NCI-H1417 treated with DMSO at 0.1 percent for 48 hours (cell line): ENCODE data around the gene CDKN2C.

Experiments
- DNase-seq: peaks from one replicate; lab custom pipeline; 2025; lab: John Stamatoyannopoulos, UW

CDKN2C gene

GRCh38 chr1:50964863-50965262, 5.2 kb upstream of the CDKN2C start:
- no peak for DNase-seq

DNA sequence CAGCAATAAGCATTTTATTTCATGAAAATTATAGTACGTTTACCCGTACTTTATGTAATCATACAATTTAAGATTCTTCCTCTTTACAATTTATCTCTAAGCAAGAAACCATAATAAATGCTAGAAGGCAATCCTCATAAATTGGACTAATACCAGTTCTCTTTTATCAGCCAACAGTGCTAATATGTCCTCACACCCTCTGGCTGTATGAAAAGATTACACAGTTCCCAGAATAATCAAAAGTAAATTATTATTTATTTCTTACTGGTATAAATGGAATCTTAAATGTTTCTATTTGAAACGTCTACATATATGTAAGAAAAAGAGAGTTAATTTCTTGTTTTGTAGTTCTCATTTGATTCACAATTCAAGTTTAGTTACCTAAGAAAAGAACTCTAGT, 3.1 kb upstream of the CDKN2C start:
- DNase-seq = no peak

DNA sequence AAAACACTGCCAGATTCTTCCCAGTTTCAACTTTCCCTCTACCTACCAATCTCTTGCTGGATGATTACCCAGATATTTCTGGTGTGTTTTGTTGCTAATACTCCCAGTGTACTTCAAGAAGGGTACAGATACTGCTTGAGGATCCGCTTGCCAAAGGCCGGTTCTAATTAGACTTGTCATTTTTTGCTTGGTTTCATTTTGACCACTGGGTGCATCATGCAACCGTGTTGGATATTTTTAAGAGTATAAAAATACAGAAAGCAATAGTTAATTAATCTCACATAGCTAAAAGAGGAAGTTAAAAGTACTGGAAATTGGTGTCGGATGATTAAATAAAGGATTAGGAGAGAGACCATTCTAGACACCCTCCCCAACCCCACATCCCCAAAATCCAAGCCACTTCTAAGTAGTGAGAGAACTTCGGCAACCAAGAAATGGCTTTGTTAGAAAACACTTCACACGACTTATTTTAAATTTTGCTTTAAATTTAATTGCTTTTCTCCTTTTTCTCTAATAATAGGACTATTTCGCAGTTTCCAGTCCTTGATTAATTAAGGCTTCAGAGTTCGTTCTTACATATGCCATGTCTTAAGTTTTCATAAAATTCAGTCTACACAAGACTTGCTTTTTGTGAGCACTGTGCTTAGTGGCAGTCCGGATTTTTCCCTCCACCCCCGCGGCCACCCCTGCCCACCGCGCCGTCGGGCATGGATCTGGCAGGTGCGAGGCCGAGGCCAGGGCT, 2.5 kb upstream of the CDKN2C start:
- no peak for DNase-seq

DNA sequence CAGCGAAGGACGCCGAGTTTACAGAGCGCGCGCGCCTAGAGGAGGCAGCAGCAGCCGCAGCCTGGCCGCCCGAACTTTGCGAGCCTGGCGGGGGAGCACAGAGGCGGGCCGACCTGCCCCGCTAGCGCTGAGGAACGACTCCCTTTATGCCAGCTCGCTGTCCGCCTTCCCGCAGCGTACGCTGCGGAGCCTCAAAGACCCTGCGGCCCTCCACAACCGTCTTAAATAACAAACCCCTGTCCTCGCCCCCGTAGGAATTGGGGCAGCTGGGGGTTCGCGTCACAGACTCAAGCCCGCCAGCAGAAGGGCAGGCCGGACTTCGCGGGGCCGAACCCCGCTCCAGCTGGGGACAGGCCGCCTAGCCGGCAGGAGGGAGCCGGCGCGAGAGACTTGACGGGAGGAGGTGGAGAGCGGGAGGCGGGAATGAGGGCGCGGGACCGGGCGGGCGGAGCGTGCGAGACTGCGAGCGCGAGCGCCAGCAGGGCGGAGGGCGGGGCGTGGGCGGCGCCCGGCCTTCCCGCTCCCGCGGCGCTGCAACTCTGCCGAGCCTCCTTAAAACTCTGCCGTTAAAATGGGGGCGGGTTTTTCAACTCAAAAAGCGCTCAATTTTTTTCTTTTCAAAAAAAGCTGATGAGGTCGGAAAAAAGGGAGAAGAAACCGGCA, 1.8 kb upstream of the CDKN2C start:
- DNase-seq = peak; percentile 79

DNA sequence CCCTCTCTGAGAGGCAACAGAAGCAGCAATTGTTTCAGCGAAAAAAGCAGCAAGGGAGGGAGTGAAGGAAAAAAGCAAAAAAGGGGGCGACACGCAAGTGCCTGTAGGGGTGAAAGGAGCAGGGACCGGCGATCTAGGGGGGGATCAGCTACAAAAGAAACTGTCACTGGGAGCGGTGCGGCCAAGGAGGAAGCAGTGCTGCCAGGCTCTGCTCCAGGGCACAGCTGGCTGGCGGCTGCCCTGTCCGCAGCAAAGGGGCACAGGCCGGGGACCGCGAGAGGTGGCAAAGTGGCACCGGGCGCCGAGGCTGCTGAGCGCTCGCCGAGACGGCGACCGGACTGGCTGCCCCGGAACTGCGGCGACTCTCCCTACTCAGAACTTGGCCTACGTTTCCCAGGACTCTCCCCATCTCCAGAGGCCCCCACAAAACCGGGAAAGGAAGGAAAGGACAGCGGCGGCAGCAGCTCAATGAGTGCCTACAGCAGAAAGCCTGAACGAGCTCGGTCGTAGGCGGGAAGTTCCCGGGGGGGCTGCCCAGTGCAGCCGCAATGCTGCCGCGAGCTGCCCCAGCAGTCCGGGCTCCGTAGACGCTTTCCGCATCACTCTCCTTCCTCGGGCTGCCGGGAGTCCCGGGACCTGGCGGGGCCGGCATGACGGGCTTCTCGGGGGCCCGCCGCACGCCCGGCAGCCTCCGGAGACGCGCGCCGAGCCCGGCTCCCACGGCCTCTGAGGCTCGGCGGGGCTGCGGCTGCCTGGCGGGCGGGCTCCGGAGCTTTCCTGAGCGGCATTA, 1.0 kb upstream of the CDKN2C start:
- DNase-seq = no peak

DNA sequence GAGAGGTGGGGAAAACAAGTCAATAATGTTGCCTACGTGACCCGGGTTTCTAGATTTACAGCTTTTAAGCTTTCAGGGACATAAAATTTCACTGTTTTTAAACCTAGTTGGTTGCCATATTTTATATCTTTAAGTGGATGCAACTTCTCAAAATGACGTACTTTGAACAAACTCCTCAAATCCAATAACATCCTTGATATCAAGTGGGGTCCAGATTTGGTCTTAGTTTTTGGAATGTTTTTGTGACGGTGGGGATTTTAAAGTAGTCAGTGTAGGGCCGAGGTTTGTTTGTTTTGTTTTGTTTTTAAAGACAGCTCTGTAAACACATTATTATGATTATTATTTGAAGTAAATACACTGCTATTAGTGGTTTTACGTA, 453 bp downstream of the CDKN2C start:
- DNase-seq = no peak

GRCh38 chr1:50970931-50971582, 1.0 kb downstream of the CDKN2C start:
- DNase-seq = no peak

DNA sequence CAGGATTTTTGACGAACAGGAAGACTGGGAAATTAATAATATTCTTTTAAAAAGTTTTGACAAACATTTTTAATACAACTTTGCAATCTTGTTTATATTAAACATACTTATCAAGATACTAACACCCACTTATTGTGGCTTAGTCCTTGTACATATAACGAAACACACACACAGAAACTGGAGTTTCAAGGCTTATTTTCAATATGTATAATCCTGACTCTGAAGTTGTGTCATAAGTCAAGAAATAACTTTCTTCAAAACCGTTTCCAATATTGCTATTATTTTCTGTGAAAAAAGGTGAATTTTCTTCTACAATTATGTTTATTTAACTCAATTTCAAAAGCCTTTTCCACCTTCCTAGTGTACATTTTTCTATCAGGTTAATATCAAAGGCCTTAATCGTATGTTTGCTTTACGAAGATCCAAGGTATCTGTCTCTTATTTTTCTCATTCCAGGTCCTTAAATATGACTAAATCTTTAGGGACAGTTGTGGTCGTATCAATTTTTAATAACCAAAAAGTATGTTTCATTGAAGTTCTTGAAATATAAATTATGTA, 1.8 kb downstream of the CDKN2C start:
- DNase-seq = no peak

DNA sequence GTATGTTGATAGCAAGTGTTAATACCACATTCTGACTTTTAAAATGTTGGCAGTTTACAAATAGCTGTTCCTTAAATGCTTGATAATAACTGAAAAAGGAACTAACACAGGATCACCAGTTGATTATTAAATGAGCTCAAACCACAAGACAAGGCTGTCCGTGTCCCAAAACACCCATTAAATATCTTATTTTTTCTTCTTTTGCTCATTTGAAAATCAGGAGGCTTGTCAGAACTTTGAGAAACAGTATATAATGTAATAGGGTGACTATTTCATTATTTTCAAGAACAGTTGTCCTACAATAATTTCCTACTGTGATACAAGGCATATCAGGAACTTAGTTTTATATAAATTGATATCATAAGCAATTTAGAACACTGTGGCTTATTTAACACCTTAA, 2.7 kb downstream of the CDKN2C start:
- no peak for DNase-seq

DNA sequence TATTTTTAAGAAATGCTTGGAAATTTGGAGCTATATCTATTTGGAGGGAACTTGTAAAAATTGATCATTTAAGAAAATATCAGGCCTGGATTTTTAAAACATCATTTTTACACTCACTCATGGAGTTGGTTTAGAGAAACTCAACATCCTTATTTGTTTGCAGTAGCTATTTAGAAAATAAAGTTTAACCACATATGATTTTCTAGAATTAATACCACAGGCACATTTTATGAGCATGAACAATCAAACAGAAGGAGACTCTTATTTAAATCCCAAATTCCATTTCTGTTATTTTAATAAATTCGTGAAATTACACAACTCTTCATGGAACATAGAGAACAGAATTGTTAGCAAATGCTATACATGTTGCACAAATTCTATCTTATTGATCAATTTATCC, 3.2 kb downstream of the CDKN2C start:
- no peak for DNase-seq

DNA sequence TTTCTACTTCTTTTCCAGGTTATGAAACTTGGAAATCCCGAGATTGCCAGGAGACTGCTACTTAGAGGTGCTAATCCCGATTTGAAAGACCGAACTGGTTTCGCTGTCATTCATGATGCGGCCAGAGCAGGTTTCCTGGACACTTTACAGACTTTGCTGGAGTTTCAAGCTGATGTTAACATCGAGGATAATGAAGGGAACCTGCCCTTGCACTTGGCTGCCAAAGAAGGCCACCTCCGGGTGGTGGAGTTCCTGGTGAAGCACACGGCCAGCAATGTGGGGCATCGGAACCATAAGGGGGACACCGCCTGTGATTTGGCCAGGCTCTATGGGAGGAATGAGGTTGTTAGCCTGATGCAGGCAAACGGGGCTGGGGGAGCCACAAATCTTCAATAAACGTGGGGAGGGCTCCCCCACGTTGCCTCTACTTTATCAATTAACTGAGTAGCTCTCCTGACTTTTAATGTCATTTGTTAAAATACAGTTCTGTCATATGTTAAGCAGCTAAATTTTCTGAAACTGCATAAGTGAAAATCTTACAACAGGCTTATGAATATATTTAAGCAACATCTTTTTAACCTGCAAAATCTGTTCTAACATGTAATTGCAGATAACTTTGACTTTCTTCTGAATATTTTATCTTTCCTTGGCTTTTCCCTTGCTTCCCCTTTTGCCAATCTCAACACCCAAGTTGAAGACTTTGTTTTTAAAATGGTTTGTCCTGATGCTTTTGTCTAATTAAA, 4.0 kb downstream of the CDKN2C start:
- no peak for DNase-seq

DNA sequence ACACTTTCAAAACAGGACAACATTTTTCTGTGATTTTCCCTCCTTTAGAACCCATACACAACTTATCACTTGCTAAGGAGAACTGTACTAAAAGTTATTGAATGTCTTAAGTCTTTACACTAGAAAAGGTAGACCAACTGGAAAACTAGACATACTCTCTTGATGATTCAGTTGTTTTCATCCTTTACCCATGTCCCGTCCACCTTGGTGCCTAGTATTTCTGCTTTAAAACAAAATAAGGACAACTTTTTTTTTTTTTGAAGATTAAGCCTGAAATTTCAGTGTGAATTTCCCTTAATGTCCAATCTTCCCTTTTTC, 4.5 kb downstream of the CDKN2C start:
- DNase-seq = no peak

DNA sequence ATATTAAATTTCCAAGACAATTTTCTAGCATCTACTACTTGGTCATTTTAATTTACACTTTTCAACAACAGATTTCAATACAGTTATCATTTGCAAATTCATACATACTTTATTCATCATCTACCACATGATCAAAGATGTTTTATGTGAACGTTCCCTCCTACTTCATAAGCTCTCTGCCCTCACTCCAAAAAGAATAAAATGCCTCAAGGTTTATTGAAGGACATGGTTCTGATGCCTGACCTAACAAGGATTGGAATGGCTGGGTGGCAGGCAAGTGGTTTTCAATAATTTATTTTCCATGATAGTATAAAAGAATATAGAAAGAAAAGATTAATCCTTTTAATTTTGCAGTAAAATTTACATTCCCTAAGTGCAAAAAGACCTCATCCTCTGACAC, 5.4 kb downstream of the CDKN2C start:
- no peak for DNase-seq

DNA sequence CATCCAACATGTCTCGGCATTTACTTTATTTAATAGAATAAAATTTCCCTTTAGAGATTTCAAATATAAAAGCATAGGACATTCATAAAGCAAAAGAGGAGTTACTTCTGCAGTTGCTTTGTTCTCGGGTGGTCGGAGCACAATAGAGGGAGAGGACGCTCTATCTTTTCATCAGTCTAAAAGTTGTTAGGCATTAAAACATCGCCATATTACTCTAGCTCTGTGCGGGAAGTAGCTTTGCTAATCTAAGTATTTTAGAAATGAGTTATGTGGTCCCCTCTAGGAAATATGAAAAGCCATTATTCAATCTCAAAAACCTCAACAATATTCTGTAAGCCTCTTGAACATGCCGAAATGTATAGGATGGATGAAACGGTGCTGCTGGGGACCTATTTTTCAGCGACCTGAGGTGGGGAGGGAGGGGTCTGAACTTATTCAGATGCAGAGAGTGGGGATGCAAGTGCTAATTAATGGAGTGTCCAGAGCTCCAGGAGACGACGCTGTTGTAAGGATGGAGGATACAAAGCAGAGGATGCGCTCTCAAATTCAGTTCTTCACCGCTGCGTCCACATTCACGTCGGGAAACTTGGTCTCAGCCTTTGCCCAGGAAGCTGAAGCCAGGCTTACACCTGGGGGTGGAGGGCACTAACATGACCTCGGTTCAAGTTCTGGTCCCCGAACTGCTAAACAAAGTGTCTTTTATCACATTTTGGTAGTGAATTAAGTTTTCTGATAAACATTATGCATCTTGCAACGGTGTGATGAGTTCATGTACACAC, 6.3 kb downstream of the CDKN2C start:
- DNase-seq = no peak

DNA sequence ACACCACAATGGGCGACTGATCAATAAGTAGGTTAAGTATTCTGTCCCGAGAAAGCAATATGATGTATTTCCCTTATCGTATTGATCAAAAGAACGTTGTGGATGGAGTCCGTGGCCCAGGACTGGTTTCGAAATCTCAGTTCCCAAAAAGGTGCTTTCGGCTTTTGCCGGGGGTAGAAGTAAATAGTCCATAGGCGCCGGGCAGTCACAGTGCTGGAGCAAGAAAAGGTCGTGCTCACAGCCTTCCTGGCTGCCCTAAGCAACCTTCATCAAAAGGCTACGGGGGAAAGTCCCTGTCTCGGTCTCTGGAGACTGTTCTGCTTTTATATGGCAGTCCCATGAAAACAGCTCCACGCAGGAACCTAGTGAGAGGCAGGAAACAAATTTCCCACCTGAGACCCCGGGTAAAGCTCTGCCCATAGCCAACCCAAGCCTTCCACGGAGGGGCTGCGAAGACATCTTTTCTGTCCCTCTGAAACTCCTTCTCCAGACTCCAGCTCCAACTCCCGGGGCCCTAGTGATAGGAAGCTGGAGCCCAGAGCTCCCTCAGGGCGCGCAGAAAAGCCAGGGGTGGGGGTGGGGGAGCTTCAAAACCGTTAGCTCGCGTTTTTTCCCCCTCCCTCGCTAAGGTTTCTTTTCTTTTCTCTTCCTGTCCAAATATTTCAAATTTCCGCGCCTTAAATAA, 7.0 kb downstream of the CDKN2C start:
- no peak for DNase-seq

DNA sequence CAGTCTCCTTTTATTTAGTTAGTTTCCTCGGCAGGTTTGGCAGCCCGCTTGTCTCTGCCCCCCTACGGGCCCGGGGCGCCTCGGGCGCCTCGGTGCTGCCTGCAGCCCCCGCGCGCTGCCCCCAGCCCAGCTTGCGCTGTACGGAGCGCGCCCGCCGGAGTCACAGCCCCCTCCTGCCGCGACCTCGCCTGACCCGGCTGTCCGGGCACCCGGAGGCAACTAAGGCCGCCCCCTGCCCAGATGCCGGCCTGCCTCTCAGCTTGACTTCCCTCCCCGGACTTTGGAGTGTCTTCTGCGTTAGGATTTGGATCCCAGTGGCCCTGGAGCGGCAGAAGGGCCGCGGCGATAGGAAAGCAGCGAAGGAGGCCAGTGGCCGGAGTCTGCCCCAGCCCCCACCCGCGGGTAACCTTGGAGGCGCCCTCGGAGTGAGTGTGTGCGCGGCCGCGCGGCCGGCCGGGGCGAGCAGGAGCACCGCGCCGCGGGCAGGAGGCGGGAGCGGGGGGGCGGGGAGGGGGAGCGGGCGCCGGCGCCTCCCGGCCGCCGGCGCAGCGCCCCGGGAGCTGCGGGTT, 7.6 kb downstream of the CDKN2C start:
- DNase-seq = no peak

DNA sequence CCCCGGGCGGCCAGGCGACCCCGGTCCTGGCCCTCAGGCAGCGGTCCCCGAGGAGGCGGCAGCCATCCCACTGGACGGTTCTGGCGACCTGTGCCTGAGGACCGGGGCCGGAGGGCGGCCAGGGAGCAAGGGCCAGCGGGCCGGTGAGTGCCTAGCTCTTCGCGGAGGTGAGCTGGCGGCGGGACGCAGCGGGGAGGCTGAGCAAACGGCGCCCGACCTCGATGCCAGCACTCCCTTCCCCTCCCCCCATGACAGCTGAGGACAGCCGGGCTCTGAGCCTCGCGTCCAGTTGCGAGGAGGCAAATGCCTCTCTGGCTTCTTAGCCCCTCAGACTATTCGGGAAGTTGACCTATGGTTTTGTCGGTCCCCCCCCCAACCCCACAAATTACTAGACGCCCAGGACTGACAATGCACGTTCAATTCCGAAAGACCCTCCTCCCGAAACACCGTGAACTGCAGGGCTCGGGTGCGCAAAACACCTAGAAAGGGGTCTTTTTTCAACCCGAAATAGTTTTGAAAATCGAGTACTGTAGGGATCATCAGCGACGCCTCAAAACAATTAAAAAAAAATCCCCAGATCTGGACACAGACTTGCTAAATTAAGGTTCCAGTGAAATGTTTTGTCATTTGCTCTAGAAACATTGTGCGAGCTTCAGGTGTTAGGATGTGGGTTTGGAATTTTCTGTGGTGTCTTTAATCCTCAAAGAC, 8.3 kb downstream of the CDKN2C start:
- DNase-seq = no peak

GRCh38 chr1:50978852-50979781, 9.1 kb downstream of the CDKN2C start:
- no peak for DNase-seq
